Cardiac fibroblast (primary cell): ENCODE data around the gene SSH2.

ENCODE experiments used
- DNase-seq, 2 donors: peaks; one replicate each; pipeline versions ENCODE4 v3.0.0 to v3.0.0-alpha.2; 2010; ENCODE audit warnings: low read depth in 2 of 2
- H3K4me3 ChIP-seq, 2 donors: replicated peaks in 1 of 2; 1 replicate in 1 of 2; 2 replicates in 1 of 2; pipeline ENCODE4 v1.5.1; 2011; ENCODE audit warnings: low read depth in 2 of 2, low read length in 2 of 2, mild to moderate bottlenecking in 2 of 2, moderate library complexity in 1 of 2
- TF ChIP-seq, protein P1 (sequence below): IDR thresholded peaks from one replicate; pipeline ENCODE4 v1.5.1; 2011; ENCODE audit warnings: low read depth, mild to moderate bottlenecking, low read length, inconsistent platforms

SSH2 gene

DNA sequence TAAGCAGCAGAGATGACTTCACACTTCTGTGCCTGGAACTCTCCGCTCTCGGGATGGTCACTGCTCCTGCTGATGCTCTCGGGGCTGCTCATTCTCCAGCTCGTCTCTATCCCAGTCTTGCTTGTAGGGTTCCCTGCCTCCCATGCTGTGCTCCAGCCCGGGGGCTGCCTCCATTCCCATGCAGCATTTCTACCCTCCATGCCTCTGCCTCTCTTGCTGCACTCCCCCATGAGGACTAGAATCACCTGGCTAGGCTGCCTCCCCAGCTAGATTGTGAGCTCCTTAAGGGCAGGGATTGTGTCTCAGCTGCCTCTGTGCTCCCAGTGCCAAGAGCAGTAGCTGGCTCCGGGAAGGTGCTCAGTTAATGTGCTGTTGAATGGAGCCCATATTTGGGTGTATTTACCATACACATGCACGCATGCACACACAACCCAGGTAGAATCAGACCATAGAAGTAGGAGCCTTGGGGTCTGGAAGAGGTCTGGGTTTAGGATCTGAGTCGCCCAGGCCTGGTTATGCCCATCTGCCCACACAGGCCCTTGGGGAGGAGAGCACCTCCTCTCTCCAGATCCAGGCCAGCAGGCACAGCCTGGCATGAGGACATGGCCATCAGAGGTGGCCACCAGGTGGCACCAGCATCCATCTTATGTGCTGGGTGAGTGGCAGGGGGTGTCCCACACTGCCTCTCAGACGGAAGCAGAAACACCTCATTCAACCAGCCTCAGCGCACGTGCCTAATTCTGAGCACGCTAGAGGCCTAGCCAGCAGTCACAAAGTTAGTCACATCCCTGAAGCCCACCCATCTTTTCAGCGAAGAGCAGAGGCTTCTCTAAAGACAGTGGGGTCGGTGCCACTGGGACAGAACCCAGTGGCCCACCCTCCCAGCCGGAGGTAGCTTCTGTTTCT lies 349.9 kb downstream of the SSH2 start:
- TF ChIP-seq, protein P1, sequence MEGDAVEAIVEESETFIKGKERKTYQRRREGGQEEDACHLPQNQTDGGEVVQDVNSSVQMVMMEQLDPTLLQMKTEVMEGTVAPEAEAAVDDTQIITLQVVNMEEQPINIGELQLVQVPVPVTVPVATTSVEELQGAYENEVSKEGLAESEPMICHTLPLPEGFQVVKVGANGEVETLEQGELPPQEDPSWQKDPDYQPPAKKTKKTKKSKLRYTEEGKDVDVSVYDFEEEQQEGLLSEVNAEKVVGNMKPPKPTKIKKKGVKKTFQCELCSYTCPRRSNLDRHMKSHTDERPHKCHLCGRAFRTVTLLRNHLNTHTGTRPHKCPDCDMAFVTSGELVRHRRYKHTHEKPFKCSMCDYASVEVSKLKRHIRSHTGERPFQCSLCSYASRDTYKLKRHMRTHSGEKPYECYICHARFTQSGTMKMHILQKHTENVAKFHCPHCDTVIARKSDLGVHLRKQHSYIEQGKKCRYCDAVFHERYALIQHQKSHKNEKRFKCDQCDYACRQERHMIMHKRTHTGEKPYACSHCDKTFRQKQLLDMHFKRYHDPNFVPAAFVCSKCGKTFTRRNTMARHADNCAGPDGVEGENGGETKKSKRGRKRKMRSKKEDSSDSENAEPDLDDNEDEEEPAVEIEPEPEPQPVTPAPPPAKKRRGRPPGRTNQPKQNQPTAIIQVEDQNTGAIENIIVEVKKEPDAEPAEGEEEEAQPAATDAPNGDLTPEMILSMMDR: peak; percentile 91
- peak; percentile 82 to 84 for DNase-seq
- no peak overlapping the region for H3K4me3 ChIP-seq

DNA sequence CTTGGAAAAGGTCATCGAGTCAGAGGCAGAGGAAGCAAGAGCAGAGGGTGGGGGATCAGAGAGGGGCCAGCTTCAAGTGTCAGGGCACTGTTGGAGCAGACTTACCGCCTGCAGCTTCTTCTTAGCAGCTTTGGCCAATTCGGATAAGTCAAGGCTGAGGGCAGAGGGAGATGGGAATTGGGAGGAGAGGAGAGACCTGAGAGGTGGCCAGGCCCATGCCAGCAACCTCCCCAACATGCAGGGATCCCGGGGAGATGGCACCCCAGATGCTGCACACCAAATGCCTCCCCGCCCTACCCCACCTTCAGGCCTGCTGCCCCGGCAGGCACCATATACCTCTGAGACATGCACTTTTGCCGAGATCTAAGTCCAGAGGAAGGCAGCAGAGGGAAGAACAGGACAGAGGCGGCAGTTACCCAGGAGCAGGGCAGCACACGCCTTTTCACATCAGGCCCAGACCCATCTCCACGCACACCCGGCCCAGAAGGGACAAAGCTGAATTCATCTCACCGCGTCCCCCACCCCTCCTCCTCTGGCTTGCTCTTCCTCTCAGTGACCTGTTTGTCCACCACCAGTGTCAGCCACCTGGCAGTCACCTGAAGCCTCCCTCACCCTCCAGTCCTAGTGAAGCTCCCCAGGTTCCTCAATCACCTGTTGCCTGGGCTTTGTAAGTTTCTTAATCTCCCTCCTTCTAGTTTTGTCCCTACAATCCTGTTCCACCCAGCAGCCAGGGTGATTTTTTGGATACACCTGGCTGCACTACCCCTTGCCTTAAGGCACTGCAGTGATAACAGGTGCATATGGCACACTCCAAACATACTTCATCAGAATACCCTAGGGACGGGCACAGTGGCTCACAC lies 351.2 kb downstream of the SSH2 start:
- no peak for DNase-seq
- TF ChIP-seq, protein P1: no peak
- H3K4me3 ChIP-seq: no peak overlapping the region

DNA sequence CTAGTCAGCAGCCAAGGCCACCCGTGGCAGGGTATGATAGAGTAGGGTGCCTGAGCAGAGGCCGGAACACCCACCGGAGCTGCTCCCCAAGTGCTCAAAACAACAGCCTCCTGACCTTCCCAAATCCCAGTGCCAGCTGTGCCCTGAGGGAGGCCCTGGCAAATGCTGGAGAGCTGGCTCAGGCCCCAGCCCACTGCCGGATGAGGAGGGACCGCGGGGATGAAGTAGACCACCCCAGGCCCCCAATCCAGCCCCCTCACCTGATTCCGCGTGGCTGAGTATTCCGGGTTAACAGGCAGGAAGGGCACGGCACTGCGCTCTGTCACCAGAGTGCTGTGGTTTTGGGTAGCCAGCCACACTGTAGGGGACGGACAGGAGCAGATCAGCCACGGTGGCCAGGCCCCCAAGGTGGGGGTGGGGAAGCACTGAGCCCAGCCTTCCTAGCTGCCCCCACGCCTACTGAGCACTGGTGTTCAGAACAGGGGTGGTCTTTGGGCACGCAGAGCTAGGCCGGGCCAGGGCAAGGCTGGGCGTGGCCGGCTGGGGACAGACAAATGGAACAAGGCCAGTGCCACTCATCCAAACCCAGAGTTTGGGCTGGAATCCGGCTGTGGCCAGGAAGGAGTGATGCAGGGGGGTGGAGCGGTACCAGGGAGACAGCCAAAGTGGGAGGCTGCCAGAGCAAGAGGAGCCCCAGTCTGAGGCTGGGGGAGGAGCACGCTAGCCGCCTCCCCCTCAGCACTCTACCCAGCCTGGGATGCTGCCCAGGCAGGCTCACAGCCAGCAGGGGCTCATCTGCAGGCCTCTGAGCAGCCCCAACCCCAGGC lies 352.4 kb downstream of the SSH2 start:
- TF ChIP-seq, protein P1: no peak
- DNase-seq: peak in 1 of 2 donors; percentile 75
- no peak overlapping the region for H3K4me3 ChIP-seq

DNA sequence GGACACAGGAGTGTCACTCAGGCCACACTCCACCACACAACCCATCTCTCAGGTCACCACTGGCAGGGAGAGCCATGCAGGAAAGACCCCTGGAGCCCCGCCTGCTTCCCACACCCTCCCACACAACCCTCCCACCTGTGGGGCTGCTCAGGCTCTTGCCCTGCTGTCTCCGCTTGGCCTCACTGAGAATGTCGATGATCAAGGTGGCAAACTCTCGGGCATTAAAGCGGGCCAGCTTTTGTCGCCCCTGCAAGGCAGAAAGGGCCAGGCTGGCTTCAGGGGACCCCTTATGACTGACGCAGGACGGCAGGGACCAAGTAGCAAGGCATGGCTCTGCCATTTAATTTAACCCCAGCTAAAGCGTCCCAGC lies 353.0 kb downstream of the SSH2 start:
- no peak for DNase-seq
- TF ChIP-seq, protein P1: no peak
- no peak overlapping the region for H3K4me3 ChIP-seq

DNA sequence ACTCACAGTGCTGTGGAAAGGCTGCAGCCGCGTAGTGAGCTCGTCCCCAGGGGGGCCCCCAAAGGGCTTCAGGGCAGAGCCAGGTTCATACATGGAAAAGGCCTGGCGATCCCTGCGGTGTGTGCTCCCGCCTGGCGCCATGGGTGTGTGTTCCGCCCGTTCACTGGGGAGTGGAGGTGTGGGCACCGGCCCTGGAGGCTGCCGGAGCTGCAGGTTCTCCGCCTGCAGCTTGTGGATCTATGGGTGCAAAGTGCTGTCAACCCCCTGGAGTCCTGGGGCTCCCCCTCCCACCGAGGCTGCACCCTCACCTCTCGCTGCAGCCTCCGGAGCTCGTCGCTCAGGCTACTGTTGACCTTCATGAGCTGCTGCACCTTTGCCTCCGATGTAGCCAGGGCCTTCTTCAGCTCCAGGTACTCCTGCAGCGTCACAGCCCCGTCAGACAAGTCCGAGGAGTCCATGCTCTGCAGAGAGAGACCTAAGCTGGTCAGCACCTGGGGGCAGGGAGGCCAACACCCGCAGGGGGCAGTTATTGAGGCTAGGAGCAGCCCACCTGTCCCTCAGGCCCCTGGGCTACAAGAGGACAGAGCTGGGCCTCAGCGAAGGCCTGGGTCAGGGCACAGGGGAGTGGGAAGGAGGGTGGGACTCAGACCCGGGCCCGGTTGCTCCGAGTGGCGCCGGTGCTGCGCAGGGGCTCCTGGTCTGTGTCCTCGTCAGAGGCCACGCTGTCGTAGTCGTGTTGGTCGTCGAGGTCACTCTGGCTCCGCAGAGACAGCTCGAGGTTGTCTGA lies 353.6 kb downstream of the SSH2 start:
- DNase-seq: no peak
- no peak overlapping the region for H3K4me3 ChIP-seq
- TF ChIP-seq, protein P1: no peak
